ENCODE results near the gene CCDC9.
"Not testable (repeated sequence)": the region's sequence is repeated elsewhere in the genome, so short reads cannot be mapped to it uniquely, and the experiment has no call there.

Gene CCDC9

DNA sequence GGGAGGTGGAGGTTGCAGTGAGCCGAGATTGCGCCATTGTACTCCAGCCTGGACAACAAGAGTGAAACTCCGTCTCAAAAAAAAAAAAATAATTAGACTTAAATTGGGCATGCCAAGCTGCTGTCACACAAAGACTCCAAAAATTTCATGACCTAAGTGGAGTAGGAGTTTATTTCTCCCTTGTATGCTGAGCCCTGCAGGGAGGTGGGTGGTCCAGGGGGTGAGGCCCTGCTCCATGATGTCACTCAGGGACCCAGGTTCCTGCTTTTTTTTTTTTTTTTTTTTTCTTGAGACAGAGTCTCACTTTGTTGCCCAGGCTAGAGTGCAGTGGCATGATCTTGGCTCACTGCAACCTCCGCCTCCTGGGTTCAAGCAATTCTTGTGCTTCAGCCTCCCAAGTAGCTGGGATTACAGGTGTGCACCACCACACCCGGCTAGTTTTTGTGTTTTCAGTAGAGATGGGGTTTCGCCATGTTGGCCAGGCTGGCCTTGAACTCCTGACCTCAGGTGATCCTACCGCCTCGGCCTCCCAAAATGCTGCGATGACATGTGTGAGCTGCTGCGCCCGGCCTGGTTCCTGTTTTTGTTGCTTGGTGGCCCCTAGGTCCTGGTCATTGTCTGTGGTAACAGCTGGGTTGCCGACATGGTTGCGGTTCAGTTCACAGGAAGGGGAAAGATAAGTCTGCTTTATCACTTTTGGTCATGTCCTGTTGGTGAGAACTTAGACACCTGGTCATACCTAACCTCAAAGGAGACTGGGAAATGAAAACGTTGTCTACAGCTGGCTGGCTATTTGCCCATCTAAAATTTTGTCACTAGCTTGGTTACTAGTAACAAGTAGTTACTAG lies 5.8 kb downstream of the CCDC9 start:
- not testable (repeated sequence) for DNase-seq

- no peak for DNase-seq
Observed at GRCh38 chr19:47264629-47265028, 8.3 kb downstream of the CCDC9 start.

GRCh38 chr19:47266401-47266941 lies 10.1 kb downstream of the CCDC9 start:
- no peak for DNase-seq

GRCh38 chr19:47267350-47267759 lies 11.0 kb downstream of the CCDC9 start:
- DNase-seq, result no peak

DNA sequence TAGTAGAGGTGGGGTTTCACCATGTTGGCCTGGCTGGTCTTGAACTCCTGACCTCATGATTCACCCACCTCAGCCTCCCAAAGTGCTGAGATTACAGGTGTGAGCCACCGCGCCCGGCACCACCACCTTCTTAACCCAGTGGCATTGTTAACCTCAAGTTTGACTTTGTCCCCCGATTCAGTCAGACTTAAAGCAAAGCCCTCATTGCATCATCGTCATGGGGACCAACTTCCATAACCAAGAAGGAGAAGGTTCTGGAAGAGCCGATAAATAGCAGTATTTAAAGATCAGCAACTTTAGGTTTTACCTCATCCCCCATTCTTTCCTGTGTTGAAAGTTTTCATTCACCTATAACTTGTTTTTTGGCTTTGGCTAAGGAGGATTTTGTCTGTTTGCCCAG lies 11.7 kb downstream of the CCDC9 start:
- DNase-seq, result no peak

DNA sequence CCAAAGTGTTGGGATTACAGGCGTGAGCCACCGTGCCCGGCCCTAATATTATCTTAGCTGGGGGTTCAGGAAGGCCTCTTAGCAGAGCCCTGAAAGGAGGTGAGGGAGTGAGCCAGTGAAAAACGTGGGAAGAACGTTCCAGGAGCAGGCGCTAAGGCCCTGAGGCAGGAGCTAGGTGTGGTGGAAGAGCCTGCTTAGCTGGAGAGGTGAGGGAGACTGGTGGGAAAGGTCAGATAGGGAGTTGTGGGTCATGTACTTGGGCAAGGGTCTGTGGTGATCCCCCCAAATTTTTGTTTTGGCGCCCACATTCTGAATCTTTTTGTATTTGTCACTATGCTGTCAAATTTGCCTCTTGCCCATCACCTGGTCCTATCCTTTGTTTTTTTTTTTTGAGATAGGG lies 13.3 kb downstream of the CCDC9 start:
- no peak for DNase-seq

DNA sequence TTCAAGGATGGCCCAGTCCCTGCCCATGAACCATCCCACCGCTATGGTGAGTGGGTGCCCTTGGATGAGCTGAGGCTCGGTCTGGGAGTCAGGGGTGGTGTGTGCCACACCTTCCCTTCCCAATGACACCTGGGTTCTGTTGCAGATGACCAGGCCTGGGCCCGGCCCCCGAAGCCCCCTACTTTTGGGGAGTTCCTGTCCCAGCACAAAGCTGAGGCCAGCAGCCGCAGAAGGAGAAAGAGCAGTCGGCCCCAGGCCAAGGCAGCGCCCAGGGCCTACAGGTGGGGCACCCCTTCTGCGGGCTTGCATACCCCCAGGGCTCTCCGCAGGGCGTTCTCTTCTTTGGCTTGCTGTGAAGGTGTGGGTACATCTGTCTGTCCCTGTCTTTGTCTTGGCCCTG lies 14.1 kb downstream of the CCDC9 start:
- no peak for DNase-seq

GRCh38 chr19:47271949-47272348 lies 15.6 kb downstream of the CCDC9 start:
- no peak for DNase-seq

DNA sequence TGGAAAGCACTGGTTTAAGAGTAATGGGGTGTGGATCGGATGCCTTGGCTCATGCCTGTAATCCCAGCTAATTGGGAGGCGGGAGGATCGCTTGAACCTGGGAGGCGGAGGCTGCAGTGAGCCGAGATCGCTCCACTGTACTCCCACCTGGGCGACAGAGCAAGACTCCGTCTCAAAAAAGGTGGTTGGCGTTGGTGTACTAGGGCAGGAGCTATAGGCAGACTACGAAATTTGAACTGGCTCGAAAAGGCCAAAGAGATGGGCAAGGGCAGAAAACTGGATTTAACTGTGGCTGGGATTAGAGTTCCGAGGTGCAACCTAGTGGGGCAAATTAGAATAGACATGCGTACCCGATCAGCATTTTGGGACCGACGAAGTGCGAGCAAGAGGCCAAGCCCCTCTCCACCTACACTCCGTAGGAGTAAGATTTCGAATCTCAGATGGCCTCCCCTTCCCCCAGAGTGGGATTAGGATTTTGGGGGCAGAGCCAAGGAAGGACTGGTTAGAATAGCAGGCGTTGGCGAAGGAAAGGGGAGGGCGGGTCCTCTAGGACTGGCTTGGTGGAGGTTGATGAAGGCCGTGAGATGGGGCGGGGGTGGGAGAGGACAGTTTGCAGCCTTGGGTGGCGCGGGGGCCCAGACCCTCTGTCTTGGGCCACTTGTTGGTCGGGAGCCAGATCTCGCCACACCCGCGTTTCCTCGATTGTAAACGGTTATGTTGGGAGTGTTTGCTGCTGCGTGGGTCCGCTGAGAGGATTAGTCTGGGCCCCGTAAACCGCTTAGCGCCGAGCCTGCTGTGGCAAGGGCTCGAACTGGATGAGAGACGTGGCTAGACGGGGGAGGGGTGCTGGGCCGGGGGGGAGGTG lies 16.4 kb downstream of the CCDC9 start:
- DNase-seq, result peak; percentile 25

DNA sequence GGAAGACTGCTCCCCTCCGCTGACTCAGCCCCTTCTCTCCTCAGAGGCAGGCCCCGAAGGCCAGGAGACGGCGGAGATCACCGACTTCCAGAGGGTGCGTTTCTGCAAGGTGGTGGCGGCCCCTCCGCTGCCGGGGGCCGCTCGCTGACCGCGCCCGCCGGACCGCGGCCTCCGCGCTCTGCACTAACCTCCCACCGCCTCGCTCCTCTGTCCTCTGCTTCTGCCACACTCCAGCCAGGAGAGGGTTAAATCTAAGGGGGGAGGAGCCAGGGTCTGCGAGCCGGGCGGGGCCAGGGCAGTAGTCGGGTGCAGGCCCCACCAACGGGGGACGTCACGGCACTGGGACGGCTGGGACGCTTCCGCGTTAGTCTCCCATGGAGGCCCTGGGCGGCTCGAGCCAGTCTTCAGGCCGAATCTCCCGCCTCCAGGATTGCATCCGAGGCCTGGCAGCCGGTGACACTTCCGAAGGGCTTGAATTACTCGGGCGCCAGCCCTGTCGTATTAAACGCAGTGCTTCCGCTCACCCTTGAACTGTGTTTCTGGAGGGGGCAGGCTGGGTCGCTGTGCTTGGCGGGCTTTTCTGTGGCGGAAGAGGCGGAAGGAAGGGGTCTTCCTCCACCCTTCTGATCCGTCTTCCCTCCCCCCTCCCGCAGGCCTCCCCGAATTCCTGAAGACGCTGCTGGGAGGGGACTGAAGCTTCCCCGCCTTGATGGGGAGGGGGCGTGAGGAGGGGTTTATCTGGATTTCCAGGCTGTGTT lies 17.2 kb downstream of the CCDC9 start:
- DNase-seq, result peak; percentile 95

DNA sequence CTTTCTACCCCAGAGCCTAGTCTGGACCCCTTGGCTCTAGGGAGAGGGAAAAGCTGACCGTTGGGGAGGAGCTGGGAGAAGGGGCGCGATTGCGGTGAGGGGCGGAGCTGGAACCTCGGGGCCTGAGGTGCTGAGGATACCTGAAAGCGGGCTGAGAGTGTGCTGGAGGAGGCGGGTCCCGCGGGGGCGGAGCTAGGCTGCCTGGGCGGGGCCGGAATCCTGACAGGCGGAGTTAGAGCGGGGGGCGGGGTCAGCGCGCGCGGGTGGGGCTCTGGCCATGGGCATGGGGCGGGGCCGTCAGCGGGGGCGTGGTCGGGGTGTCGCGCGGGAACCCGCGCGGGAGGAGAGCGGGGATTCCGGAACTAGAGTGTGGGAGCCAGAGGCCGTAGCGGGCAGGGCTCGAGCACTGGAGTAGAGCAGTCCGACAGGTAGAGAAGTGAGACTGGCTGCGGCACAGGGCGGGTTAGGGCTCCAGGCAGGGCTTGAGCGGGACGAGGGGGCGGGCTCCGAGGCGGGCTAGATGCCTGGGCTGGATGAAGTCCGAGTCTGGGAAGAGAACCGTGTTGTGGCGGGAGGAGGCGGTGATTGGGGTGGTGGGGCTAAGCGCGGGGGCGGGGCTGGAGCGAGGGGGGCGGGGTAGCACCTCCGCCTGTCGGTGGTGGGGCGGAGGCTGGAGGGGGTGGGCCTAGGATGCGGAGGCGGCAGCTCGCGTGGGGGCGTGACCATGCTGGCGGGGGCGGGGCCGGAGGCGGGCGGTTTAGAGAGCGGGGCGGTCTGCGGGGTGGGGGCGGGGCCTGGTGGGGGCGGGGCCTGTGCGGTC lies 18.0 kb downstream of the CCDC9 start, which contains the start of gene INAFM1:
Gene INAFM1 (plus strand): TSS at position 815 of the 820 bp plus-strand sequence. CDS start 35 bp downstream, outside the sequence.
- DNase-seq, result peak; percentile 93

GRCh38 chr19:47274891-47275761 lies 18.8 kb downstream of the CCDC9 start:
- no peak for DNase-seq

GRCh38 chr19:47275791-47276461 lies 19.6 kb downstream of the CCDC9 start:
- DNase-seq, result peak; percentile 27

GRCh38 chr19:47276513-47276912 lies 20.2 kb downstream of the CCDC9 start:
- DNase-seq, result not testable (repeated sequence)

- DNase-seq, result peak; percentile 30
Observed at GRCh38 chr19:47280183-47280797, 24.0 kb downstream of the CCDC9 start.

DNA sequence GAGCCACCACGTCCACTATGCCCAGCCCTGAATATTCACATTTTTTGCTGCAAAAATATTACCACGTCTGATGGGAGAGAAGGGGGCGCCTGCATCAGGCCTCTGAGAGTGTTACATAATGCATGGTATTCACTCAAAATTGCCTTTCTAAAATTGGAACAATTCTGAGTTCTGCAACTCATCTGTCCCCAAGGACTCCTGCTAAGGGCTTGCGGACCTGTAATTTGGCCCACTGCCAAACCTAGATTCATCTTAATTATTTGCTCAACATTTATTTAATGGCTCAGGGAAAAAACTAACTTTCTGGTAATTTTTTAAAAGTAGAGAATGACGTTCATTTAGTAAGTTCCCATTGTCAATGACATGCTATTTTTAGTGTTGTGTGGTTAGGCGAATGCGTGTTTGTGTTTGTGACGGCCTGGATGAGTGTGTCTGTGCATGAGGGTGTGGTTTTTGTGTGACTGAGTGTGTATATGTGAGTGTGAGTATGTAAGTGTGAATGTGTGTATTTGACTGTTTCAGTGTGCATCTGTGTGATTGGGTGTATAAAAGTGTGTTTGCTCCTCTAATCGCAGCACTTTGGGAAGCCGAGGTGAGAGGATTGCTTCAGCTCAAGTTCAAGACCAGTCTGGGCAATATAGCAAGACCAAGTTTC lies 27.2 kb downstream of the CCDC9 start:
- no peak for DNase-seq

- peak; percentile 61 for DNase-seq
Observed at GRCh38 chr19:47284324-47284899, 28.1 kb downstream of the CCDC9 start.

- DNase-seq, result peak; percentile 79
Observed at GRCh38 chr19:47296036-47296435, 39.7 kb downstream of the CCDC9 start.

- not testable (repeated sequence) for DNase-seq
Observed at GRCh38 chr19:47300867-47301266, 44.5 kb downstream of the CCDC9 start.
